K562 (cell line): Measurements from ENCODE around the gene FAR2. TPM values are rescaled to one million over a fixed set of nuclear protein-coding genes. Genes with fewer than 3 reads are reported as not detected.

ENCODE experiments used
- ATAC-seq: fragments of 200-7000 bp; cut with Tn5 transposase; 3 replicates; pipeline ENCODE4 v1.9.1; 2020; ENCODE audit warnings: moderate library complexity
- BruUV-seq: library from RNA; stranded (reverse); fragments of 400-500 nt; replicated peaks from 2 replicates; lab custom pipeline; 2021; lab: Mats Ljungman, UMichigan
- CTCF ChIA-PET: fragments of 300-600 bp; formaldehyde crosslinking; extraction: SDS; loops from one replicate; lab custom pipeline; 2021; ENCODE audit warnings: low intra/inter-chr PET ratio; lab: Yijun Ruan, JAX
- POLR2A ChIA-PET: fragments of 300-600, 350-650 bp; sonication (Branson Sonifier 250); formaldehyde crosslinking; extraction: SDS; loops from one replicate; lab custom pipeline; 2021; ENCODE audit warnings: antibody characterized with exemption, inconsistent platforms; lab: Yijun Ruan, JAX
- DNase-seq, 4 experiments: peaks; one replicate each; pipeline versions ENCODE4 v3.0.0 to v3.0.0-alpha.2; 2011 to 2018; ENCODE audit warnings: low spot score in 3 of 4, mixed read lengths in 3 of 4; ENCODE audit errors: extremely low read depth in 1 of 4
- FAIRE-seq: peaks from 2 replicates; lab custom pipeline; 2011; peaks lifted over from hg19 to GRCh38; lab: Jason Lieb, UNC
- H2AFZ ChIP-seq: 2 replicates; pipeline ENCODE4 v1.6.0; 2011; ENCODE audit warnings: low read depth, low read length, control low read depth, inconsistent platforms
- H3K27ac ChIP-seq: fragments of 200-600 bp; 3 replicates; pipeline ENCODE4 v1.8.0; 2011; ENCODE audit warnings: low read depth, mild to moderate bottlenecking, control low read depth, inconsistent platforms, low read length, moderate library complexity, mixed read lengths; ENCODE audit errors: extremely low read depth
- H3K27me3 ChIP-seq, 2 experiments: fragments of 300-600 bp in 1 of 2; 2 replicates in 1 of 2; 3 replicates in 1 of 2; pipeline versions ENCODE4 v1.6.0 to v1.8.0; 2011; ENCODE audit warnings: inconsistent platforms in 2 of 2, low read length in 2 of 2, mild to moderate bottlenecking in 1 of 2, mixed read lengths in 1 of 2, moderate library complexity in 1 of 2; ENCODE audit not compliant: control insufficient read depth in 2 of 2, insufficient read depth in 2 of 2
- H3K36me3 ChIP-seq: fragments of 300-600 bp; 3 replicates; pipeline ENCODE4 v1.8.0; 2011; ENCODE audit warnings: mild to moderate bottlenecking, low read length, inconsistent platforms; ENCODE audit not compliant: control insufficient read depth, insufficient read depth
- H3K4me1 ChIP-seq, 2 experiments: fragments of 200-600 bp in 1 of 2; replicated peaks in 1 of 2; 2 replicates in 1 of 2; 3 replicates in 1 of 2; pipeline versions ENCODE4 v1.5.1 to v1.8.0; 2011; ENCODE audit warnings: inconsistent platforms in 2 of 2, low read length in 2 of 2, mild to moderate bottlenecking in 1 of 2, mixed read lengths in 1 of 2, moderate library complexity in 1 of 2; ENCODE audit not compliant: control insufficient read depth in 2 of 2, insufficient read depth in 2 of 2
- H3K4me2 ChIP-seq: 2 replicates; pipeline ENCODE4 v1.6.1; 2011; ENCODE audit warnings: low read length, control low read depth, inconsistent platforms, mixed read lengths; ENCODE audit not compliant: insufficient read depth
- H3K4me3 ChIP-seq: fragments of 200-600 bp; sonication (generic), shearing (Covaris generic); 2 replicates; pipeline ENCODE4 v1.5.1; 2016; ENCODE audit warnings: control low read depth, inconsistent platforms
- H3K79me2 ChIP-seq: fragments of 200-600 bp; 3 replicates; pipeline ENCODE4 v1.8.0; 2011; ENCODE audit warnings: low read length, inconsistent platforms; ENCODE audit not compliant: control insufficient read depth, insufficient read depth
- H3K9ac ChIP-seq, 2 experiments: 2 replicates each; pipeline versions ENCODE4 v1.6.0 to v1.6.1; 2011; ENCODE audit warnings: low read depth in 2 of 2, low read length in 2 of 2, control low read depth in 1 of 2, inconsistent platforms in 1 of 2, mild to moderate bottlenecking in 1 of 2, mixed read lengths in 1 of 2; ENCODE audit not compliant: insufficient read depth in 1 of 2
- H3K9me1 ChIP-seq: one replicate; pipeline ENCODE4 v1.6.0; 2011; ENCODE audit warnings: inconsistent platforms, mild to moderate bottlenecking, low read length, moderate library complexity; ENCODE audit not compliant: control insufficient read depth, insufficient read depth
- H3K9me3 ChIP-seq: replicated peaks from 2 replicates; pipeline ENCODE4 v1.5.1; 2011; ENCODE audit warnings: low read depth, low read length, inconsistent platforms; ENCODE audit not compliant: control insufficient read depth, insufficient read depth
- H4K20me1 ChIP-seq: replicated peaks from 2 replicates; pipeline ENCODE4 v1.6.1; 2011; ENCODE audit warnings: low read length, inconsistent platforms, mixed read lengths; ENCODE audit not compliant: control insufficient read depth, insufficient read depth
- ESRRB ChIP-seq: fragments of 250-450 bp; sonication (Bioruptor Pico); IDR thresholded peaks from 2 replicates; pipeline ENCODE4 v1.5.0; 2020; ENCODE audit warnings: mild to moderate bottlenecking, moderate library complexity, borderline replicate concordance
- HDAC8 ChIP-seq: fragments of 450-650 bp; IDR thresholded peaks from 2 replicates; pipeline ENCODE4 v1.6.1; 2016; ENCODE audit warnings: mild to moderate bottlenecking, missing genetic modification characterization, moderate library complexity, missing compliant biosample characterization
- KAT2B ChIP-seq: IDR thresholded peaks from one replicate; pipeline ENCODE4 v1.6.1; 2012; ENCODE audit warnings: low read depth, mild to moderate bottlenecking, control low read depth, inconsistent platforms, low read length, moderate library complexity
- LCOR ChIP-seq: sonication (generic); formaldehyde crosslinking; IDR thresholded peaks from 2 replicates; pipeline ENCODE4 v1.8.0; 2022; ENCODE audit warnings: mild to moderate bottlenecking, missing genetic modification reagents
- MAFG ChIP-seq: fragments of 450-650 bp; conservative IDR thresholded peaks from 2 replicates; pipeline ENCODE4 v1.6.1; 2016; ENCODE audit warnings: missing genetic modification characterization, missing compliant biosample characterization
- MEIS2 ChIP-seq: fragments of 450-650 bp; IDR thresholded peaks from 2 replicates; pipeline ENCODE4 v1.6.1; 2014; ENCODE audit warnings: mild to moderate bottlenecking; ENCODE audit not compliant: partially characterized antibody
- NR2C1 ChIP-seq, 2 experiments: fragments of 450-650 bp; IDR thresholded peaks; 2 replicates each; pipeline ENCODE4 v1.6.1; 2017; ENCODE audit warnings: mild to moderate bottlenecking in 2 of 2, antibody characterized with exemption in 1 of 2, inconsistent platforms in 1 of 2, missing compliant biosample characterization in 1 of 2, missing genetic modification characterization in 1 of 2
- PYGO2 ChIP-seq: fragments of 450-650 bp; IDR thresholded peaks from 2 replicates; pipeline ENCODE4 v1.6.1; 2016; ENCODE audit warnings: mild to moderate bottlenecking, missing genetic modification characterization, moderate library complexity, missing compliant biosample characterization
- RBM34 ChIP-seq: fragments of 200-400 bp; formaldehyde crosslinking; IDR thresholded peaks from 2 replicates; pipeline ENCODE4 v1.6.1; 2018; ENCODE audit warnings: low read length, borderline replicate concordance; ENCODE audit not compliant: insufficient read depth
- SP1 ChIP-seq: sonication (generic); formaldehyde crosslinking; IDR thresholded peaks from 2 replicates; pipeline ENCODE4 v1.8.1; 2022; ENCODE audit warnings: mild to moderate bottlenecking, missing genetic modification reagents
- TOE1 ChIP-seq, 2 experiments: fragments of 450-650 bp in 1 of 2; sonication (generic) in 1 of 2; formaldehyde crosslinking in 1 of 2; IDR thresholded peaks; 2 replicates each; pipeline versions ENCODE4 v1.7.1 to v1.8.0; 2016 to 2022; ENCODE audit warnings: borderline replicate concordance in 2 of 2, mild to moderate bottlenecking in 2 of 2, antibody characterized with exemption in 1 of 2, inconsistent platforms in 1 of 2, low read depth in 1 of 2, missing genetic modification reagents in 1 of 2, moderate library complexity in 1 of 2
- USF2 ChIP-seq: sonication (generic); formaldehyde crosslinking; IDR thresholded peaks from 2 replicates; pipeline ENCODE4 v1.5.0; 2020; ENCODE audit warnings: missing genetic modification reagents
- ZFX ChIP-seq: sonication (generic); formaldehyde crosslinking; IDR thresholded peaks from 2 replicates; pipeline ENCODE4 v1.8.0; 2022; ENCODE audit warnings: mild to moderate bottlenecking, missing genetic modification reagents, moderate library complexity
- ZNF785 ChIP-seq: fragments of 250-450 bp; sonication (Bioruptor Pico); IDR thresholded peaks from 2 replicates; pipeline ENCODE4 v1.4.0; 2020; ENCODE audit warnings: mild to moderate bottlenecking
- WGBS: fragments of 100-300 bp; shearing (Covaris generic); methylation state at CpG from one replicate; pipeline ENCODE4 v1.1.6; 2016; ENCODE audit warnings: low coverage, mixed read lengths; ENCODE audit not compliant: insufficient coverage; ENCODE audit errors: missing lambda C conversion rate; 5-methylcytosine and 5-hydroxymethylcytosine counted together
- in situ Hi-C: fragments of 300-500 bp; cut with MboI; formaldehyde crosslinking; loops from 4 replicates; pipeline ENCODE4 v1.15.0; 2018; ENCODE audit warnings: inconsistent platforms, mixed read lengths
- intact Hi-C: fragments of 100-400 bp; cut with micrococcal nuclease; formaldehyde crosslinking; loops from 2 replicates; pipeline ENCODE4 v1.14.2; 2022
- polyA plus RNA-seq, 8 experiments: library from polyadenylated mRNA; depleted of rRNA in 4 of 8; stranded (reverse) in 5 of 8; unstranded in 3 of 8; fragments of >200 nt; fragmentation: Nextera tagmentation in 2 of 8; fragmentation: Illumina TruSeq in 1 of 8; extraction: Ambion mirVana in 2 of 8; extraction: Trizol in 1 of 8; gene quantifications; 2 replicates each; pipeline versions ENCODE4 v1.2.1 to v1.2.3, GENCODE V29; 2011 to 2014; ENCODE audit warnings: inconsistent platforms in 1 of 8, missing spikeins in 1 of 8
- total RNA-seq, 7 experiments: library from RNA; depleted of rRNA in 6 of 7; stranded (reverse); fragments of >200 nt in 6 of 7; fragmentation: Illumina TruSeq in 2 of 7; extraction: Trizol in 2 of 7; gene quantifications; 2 replicates each; pipeline versions ENCODE4 v1.2.1 to v1.2.3, GENCODE V29; 2011 to 2021; ENCODE audit warnings: low replicate concordance in 1 of 7
- TF ChIP-seq, protein P1 (sequence below): fragments of 250-450 bp; sonication (Bioruptor Pico); IDR thresholded peaks from 2 replicates; pipeline ENCODE4 v1.4.0; 2020

The FAR2 gene
- total and polyA plus RNA-seq, 9 of the 15 experiments (the other 6 are each of a cell fraction or from before 2014, with no cell fraction given), result 5.0 to 13.4 (median 8.5) TPM

- no peaks in the 10 kb centered on the region for H3K9me3 ChIP-seq
- H4K20me1 ChIP-seq, result no peaks in the 10 kb centered on the region
- no peak overlapping the region for H3K9ac ChIP-seq
- WGBS, result 6% methylated on average over 1 of the region's 1 CpG
- FAIRE-seq, result no peak
- TF ChIP-seq, protein P1, sequence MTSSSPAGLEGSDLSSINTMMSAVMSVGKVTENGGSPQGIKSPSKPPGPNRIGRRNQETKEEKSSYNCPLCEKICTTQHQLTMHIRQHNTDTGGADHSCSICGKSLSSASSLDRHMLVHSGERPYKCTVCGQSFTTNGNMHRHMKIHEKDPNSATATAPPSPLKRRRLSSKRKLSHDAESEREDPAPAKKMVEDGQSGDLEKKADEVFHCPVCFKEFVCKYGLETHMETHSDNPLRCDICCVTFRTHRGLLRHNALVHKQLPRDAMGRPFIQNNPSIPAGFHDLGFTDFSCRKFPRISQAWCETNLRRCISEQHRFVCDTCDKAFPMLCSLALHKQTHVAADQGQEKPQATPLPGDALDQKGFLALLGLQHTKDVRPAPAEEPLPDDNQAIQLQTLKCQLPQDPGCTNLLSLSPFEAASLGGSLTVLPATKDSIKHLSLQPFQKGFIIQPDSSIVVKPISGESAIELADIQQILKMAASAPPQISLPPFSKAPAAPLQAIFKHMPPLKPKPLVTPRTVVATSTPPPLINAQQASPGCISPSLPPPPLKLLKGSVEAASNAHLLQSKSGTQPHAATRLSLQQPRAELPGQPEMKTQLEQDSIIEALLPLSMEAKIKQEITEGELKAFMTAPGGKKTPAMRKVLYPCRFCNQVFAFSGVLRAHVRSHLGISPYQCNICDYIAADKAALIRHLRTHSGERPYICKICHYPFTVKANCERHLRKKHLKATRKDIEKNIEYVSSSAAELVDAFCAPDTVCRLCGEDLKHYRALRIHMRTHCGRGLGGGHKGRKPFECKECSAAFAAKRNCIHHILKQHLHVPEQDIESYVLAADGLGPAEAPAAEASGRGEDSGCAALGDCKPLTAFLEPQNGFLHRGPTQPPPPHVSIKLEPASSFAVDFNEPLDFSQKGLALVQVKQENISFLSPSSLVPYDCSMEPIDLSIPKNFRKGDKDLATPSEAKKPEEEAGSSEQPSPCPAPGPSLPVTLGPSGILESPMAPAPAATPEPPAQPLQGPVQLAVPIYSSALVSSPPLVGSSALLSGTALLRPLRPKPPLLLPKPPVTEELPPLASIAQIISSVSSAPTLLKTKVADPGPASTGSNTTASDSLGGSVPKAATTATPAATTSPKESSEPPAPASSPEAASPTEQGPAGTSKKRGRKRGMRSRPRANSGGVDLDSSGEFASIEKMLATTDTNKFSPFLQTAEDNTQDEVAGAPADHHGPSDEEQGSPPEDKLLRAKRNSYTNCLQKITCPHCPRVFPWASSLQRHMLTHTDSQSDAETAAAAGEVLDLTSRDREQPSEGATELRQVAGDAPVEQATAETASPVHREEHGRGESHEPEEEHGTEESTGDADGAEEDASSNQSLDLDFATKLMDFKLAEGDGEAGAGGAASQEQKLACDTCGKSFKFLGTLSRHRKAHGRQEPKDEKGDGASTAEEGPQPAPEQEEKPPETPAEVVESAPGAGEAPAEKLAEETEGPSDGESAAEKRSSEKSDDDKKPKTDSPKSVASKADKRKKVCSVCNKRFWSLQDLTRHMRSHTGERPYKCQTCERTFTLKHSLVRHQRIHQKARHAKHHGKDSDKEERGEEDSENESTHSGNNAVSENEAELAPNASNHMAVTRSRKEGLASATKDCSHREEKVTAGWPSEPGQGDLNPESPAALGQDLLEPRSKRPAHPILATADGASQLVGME (CRISPR knock-in tag), result no peak
- TF ChIP-seq KAT2B (no peak), SP1 (CRISPR knock-in tag) (no peak), MAFG (tag) (no peak), HDAC8 (tag) (no peak), RBM34 (no peak), ESRRB (CRISPR knock-in tag) (no peak), MEIS2 (no peak), PYGO2 (tag) (no peak), TOE1 (IDR thresholded peaks at IDR 0.05; ENCODE audit: borderline replicate concordance) (no peak), TOE1 (CRISPR knock-in tag; IDR thresholded peaks at IDR 0.05; ENCODE audit: borderline replicate concordance, low read depth) (no peak), USF2 (no peak), ZNF785 (CRISPR knock-in tag) (no peak), NR2C1 (IDR thresholded peaks at IDR 0.05) (no peak), NR2C1 (tag; IDR thresholded peaks at IDR 0.05) (no peak), LCOR (no peak), ZFX (CRISPR knock-in tag) (no peak)
- H3K27me3 ChIP-seq, result no peaks in the 10 kb centered on the region
- ATAC-seq, result no peak
- no TSS peak for BruUV-seq
- no peaks in the 10 kb centered on the region for H3K4me1 ChIP-seq
- no peak overlapping the region for H3K4me2 ChIP-seq
- ChIA-PET POLR2A (no interaction called here), CTCF (no interaction called here)
- intact Hi-C loops (no loop called here), in situ Hi-C loops (no loop called here)
- no peak overlapping the region for H3K4me3 ChIP-seq
- no peak overlapping the region for H2AFZ ChIP-seq
- H3K9me1 ChIP-seq, result no peaks in the 10 kb centered on the region
- H3K27ac ChIP-seq, result no peak overlapping the region
- H3K79me2 ChIP-seq, result no peaks in the 10 kb centered on the region
- no peak for DNase-seq
- H3K36me3 ChIP-seq, result no peaks in the 10 kb centered on the region
These were observed 138.5 kb downstream of the FAR2 start for GRCh38 chr12:29287622-29288021.
